ENCODE measurements around the gene HDAC9. TPM values are rescaled to one million over a fixed set of nuclear protein-coding genes. Genes with fewer than 3 reads are reported as not detected.

The HDAC9 gene
- total RNA-seq, 1 donor from 2014 or later = 28.6 TPM

GRCh38 chr7:18886832-18887231 is 391.3 kb downstream of the HDAC9 start:
- Histone ChIP-seq H3K4me1 (no peaks in the 10 kb centered on the region), H3K79me2 (ENCODE audit: low read depth) (no peaks in the 10 kb centered on the region), H4K20me1 (ENCODE audit: low read depth) (no peaks in the 10 kb centered on the region), H3K27me3 (no peaks in the 10 kb centered on the region), H3F3A (ENCODE audit: low read depth) (no peaks in the 10 kb centered on the region), H3K27ac (no peak overlapping the region), H3K4me3 (no peak overlapping the region), H3K9ac (no peak overlapping the region), H3K36me3 (no peaks in the 10 kb centered on the region), H3K4me2 (no peak overlapping the region), H2AFZ (replicated peaks) (no peak overlapping the region), H3K9me3 (ENCODE audit: low read depth) (no peaks in the 10 kb centered on the region)
- H3K36me3 Mint-ChIP-seq = no peaks in the 10 kb centered on the region
- no peaks in the 10 kb centered on the region for H3K27me3 Mint-ChIP-seq (ENCODE audit: insufficient read depth, low read depth)
- DNase-seq (ENCODE audit: low spot score) = no peak
- TF ChIP-seq CTCF (IDR thresholded peaks at IDR 0.05) (no peak), EZH2 (IDR thresholded peaks at IDR 0.05) (no peak), EZH2phosphoT487 (IDR thresholded peaks at IDR 0.05) (no peak)
- no peaks in the 10 kb centered on the region for H3K4me1 Mint-ChIP-seq
- H3K4me3 Mint-ChIP-seq = no peak overlapping the region
- H3K27ac Mint-ChIP-seq = no peak overlapping the region
- no peaks in the 10 kb centered on the region for H3K9me3 Mint-ChIP-seq

DNA sequence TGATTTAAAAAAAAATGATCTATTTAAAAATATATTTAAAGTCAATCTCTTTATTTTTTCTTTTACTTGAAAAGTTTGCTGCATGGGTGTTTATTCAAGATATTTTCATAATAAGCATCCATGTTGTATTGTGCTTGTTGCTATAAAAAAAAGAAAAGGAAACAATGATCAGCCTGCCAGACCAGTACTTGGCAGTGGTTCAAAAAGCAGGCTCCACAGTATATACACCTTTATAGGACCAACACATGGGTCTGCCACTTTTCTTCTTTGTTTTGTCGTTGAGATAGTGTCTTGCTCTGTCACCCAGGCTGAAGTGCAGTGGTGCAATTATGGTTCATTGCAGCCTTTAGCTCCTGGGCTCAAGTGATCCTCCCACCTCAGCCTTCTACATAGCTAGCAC is 393.9 kb downstream of the HDAC9 start:
- no peak overlapping the region for H3K9ac ChIP-seq
- H3K27me3 ChIP-seq = no peaks in the 10 kb centered on the region
- H3K27ac ChIP-seq = no peak overlapping the region
- no peaks in the 10 kb centered on the region for H3K9me3 ChIP-seq (ENCODE audit: low read depth)
- Mint-ChIP-seq H3K27ac (no peak overlapping the region), H3K9me3 (no peaks in the 10 kb centered on the region), H3K4me3 (no peak overlapping the region), H3K27me3 (ENCODE audit: insufficient read depth, low read depth) (no peaks in the 10 kb centered on the region), H3K4me1 (no peaks in the 10 kb centered on the region), H3K36me3 (no peaks in the 10 kb centered on the region)
- H3K79me2 ChIP-seq (ENCODE audit: low read depth) = no peaks in the 10 kb centered on the region
- H3K4me3 ChIP-seq = no peak overlapping the region
- no peak overlapping the region for H2AFZ ChIP-seq (replicated peaks)
- H3K4me1 ChIP-seq = no peaks in the 10 kb centered on the region
- no peaks in the 10 kb centered on the region for H4K20me1 ChIP-seq (ENCODE audit: low read depth)
- no peak overlapping the region for H3K4me2 ChIP-seq
- H3F3A ChIP-seq (ENCODE audit: low read depth) = no peaks in the 10 kb centered on the region
- no peak for DNase-seq (ENCODE audit: low spot score)
- H3K36me3 ChIP-seq = no peaks in the 10 kb centered on the region
- TF ChIP-seq CTCF (IDR thresholded peaks at IDR 0.05) (no peak), EZH2 (IDR thresholded peaks at IDR 0.05) (no peak), EZH2phosphoT487 (IDR thresholded peaks at IDR 0.05) (no peak)

- Histone ChIP-seq H3F3A (ENCODE audit: low read depth) (no peaks in the 10 kb centered on the region), H3K79me2 (ENCODE audit: low read depth) (no peaks in the 10 kb centered on the region), H2AFZ (replicated peaks) (no peak overlapping the region), H3K36me3 (no peaks in the 10 kb centered on the region), H3K4me1 (no peaks in the 10 kb centered on the region), H3K4me3 (no peak overlapping the region), H3K9me3 (ENCODE audit: low read depth) (no peaks in the 10 kb centered on the region), H3K27me3 (no peaks in the 10 kb centered on the region), H3K9ac (no peak overlapping the region), H4K20me1 (ENCODE audit: low read depth) (no peaks in the 10 kb centered on the region), H3K4me2 (no peak overlapping the region), H3K27ac (no peak overlapping the region)
- Mint-ChIP-seq H3K27ac (no peak overlapping the region), H3K36me3 (no peaks in the 10 kb centered on the region), H3K27me3 (ENCODE audit: insufficient read depth, low read depth) (no peaks in the 10 kb centered on the region), H3K4me3 (no peak overlapping the region), H3K4me1 (no peaks in the 10 kb centered on the region), H3K9me3 (no peaks in the 10 kb centered on the region)
- DNase-seq (ENCODE audit: low spot score) = no peak
- TF ChIP-seq CTCF (IDR thresholded peaks at IDR 0.05) (no peak), EZH2 (IDR thresholded peaks at IDR 0.05) (no peak), EZH2phosphoT487 (IDR thresholded peaks at IDR 0.05) (no peak)
These were observed 394.6 kb downstream of the HDAC9 start for GRCh38 chr7:18890134-18890533.
